ENCODE measurements around the gene ZNF414. TPM values are rescaled to one million over a fixed set of nuclear protein-coding genes. Genes with fewer than 3 reads are reported as not detected.

ZNF414 gene
- polyA plus RNA-seq, 1 donor from 2014 or later: 3.4 TPM

DNA sequence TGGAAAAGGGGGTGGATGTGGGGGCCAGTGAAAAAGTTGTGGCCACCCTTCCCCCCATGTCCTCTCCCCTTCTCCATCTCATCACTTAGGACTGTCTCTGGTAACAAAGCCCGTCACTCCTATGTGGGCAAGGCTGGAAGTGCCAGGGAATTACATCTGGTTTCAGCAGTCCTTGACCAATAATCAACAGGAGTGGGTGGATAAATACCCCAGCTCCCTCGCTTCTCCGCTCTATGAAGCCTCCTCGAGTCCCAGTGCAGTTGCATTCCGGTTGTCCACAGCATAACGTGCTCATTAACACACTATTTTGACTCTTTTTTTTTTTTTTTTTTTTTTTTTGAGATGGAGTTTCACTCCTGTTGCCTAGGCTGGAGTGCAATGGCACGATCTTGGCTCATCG, 31.8 kb upstream of the ZNF414 start:
- Histone ChIP-seq H3K9ac (ENCODE audit: low read length) (no peak overlapping the region), H3K27ac (ENCODE audit: low read length) (no peak overlapping the region), H3K36me3 (ENCODE audit: insufficient read depth, low read length) (no peaks in the 10 kb centered on the region), H3F3A (ENCODE audit: insufficient read depth, low read length, poor library complexity, severe bottlenecking) (no peaks in the 10 kb centered on the region), H3K9me2 (ENCODE audit: insufficient read depth, low read length) (no peaks in the 10 kb centered on the region), H3K4me3 (ENCODE audit: low read length) (no peak overlapping the region), H3K27me3 (ENCODE audit: insufficient read depth, low read depth, low read length) (no peaks in the 10 kb centered on the region), H3K4me2 (ENCODE audit: low read length) (no peak overlapping the region), H4K20me1 (ENCODE audit: insufficient read depth) (no peaks in the 10 kb centered on the region), H2AFZ (ENCODE audit: low read depth, low read length) (no peak overlapping the region), H3K9me3 (ENCODE audit: low read length) (no peaks in the 10 kb centered on the region), H3K79me2 (replicated peaks; ENCODE audit: insufficient read depth, low read length) (no peaks in the 10 kb centered on the region)
- no peak for TF ChIP-seq EP300 (conservative IDR thresholded peaks at IDR 0.05; ENCODE audit: poor library complexity, severe bottlenecking)
- no peak for TF ChIP-seq POLR2AphosphoS5 (IDR thresholded peaks at IDR 0.05)
- TF ChIP-seq, protein P1, sequence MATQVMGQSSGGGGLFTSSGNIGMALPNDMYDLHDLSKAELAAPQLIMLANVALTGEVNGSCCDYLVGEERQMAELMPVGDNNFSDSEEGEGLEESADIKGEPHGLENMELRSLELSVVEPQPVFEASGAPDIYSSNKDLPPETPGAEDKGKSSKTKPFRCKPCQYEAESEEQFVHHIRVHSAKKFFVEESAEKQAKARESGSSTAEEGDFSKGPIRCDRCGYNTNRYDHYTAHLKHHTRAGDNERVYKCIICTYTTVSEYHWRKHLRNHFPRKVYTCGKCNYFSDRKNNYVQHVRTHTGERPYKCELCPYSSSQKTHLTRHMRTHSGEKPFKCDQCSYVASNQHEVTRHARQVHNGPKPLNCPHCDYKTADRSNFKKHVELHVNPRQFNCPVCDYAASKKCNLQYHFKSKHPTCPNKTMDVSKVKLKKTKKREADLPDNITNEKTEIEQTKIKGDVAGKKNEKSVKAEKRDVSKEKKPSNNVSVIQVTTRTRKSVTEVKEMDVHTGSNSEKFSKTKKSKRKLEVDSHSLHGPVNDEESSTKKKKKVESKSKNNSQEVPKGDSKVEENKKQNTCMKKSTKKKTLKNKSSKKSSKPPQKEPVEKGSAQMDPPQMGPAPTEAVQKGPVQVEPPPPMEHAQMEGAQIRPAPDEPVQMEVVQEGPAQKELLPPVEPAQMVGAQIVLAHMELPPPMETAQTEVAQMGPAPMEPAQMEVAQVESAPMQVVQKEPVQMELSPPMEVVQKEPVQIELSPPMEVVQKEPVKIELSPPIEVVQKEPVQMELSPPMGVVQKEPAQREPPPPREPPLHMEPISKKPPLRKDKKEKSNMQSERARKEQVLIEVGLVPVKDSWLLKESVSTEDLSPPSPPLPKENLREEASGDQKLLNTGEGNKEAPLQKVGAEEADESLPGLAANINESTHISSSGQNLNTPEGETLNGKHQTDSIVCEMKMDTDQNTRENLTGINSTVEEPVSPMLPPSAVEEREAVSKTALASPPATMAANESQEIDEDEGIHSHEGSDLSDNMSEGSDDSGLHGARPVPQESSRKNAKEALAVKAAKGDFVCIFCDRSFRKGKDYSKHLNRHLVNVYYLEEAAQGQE (IDR thresholded peaks at IDR 0.05; ENCODE audit: borderline replicate concordance): no peak
- TF ChIP-seq TAF1 (IDR thresholded peaks at IDR 0.05; ENCODE audit: low read depth): no peak
- TF ChIP-seq SMC3 (conservative IDR thresholded peaks at IDR 0.05; ENCODE audit: poor library complexity): no peak
- no peak for TF ChIP-seq MXI1 (conservative IDR thresholded peaks at IDR 0.05; ENCODE audit: poor library complexity, severe bottlenecking)

DNA sequence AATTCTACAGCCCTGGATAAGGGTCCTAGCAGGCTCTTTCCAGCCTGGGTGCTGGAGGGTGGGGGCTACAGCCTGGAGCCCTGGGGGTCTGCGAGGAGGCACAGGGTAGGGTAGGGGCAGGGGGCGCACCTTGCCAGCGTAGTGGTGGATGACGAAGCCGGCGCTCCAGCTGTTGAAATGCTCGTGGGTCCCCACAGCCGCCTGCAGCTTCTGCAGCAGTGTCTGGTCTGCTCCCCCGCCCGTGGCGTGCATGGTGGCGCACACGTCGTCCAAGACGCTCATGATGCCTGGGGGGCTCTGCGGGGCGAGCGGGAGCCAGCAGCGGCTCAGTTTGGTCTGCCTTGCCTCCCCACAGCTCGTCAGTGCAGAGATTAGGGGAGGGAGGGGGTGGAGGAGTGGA, 30.2 kb upstream of the ZNF414 start:
- H3K9me2 ChIP-seq (ENCODE audit: insufficient read depth, low read length): no peaks in the 10 kb centered on the region
- no peaks in the 10 kb centered on the region for H4K20me1 ChIP-seq (ENCODE audit: insufficient read depth)
- no peaks in the 10 kb centered on the region for H3K9me3 ChIP-seq (ENCODE audit: low read length)
- no peaks in the 10 kb centered on the region for H3K79me2 ChIP-seq (replicated peaks; ENCODE audit: insufficient read depth, low read length)
- H3F3A ChIP-seq (ENCODE audit: insufficient read depth, low read length, poor library complexity, severe bottlenecking): no peaks in the 10 kb centered on the region
- no peak overlapping the region for H3K4me3 ChIP-seq (ENCODE audit: low read length)
- no peaks in the 10 kb centered on the region for H3K36me3 ChIP-seq (ENCODE audit: insufficient read depth, low read length)
- TF ChIP-seq TAF1 (IDR thresholded peaks at IDR 0.05; ENCODE audit: low read depth): no peak
- TF ChIP-seq EP300 (conservative IDR thresholded peaks at IDR 0.05; ENCODE audit: poor library complexity, severe bottlenecking): no peak
- no peak for TF ChIP-seq MXI1 (conservative IDR thresholded peaks at IDR 0.05; ENCODE audit: poor library complexity, severe bottlenecking)
- no peak overlapping the region for H3K9ac ChIP-seq (ENCODE audit: low read length)
- no peak overlapping the region for H3K4me2 ChIP-seq (ENCODE audit: low read length)
- H3K27me3 ChIP-seq (ENCODE audit: insufficient read depth, low read depth, low read length): no peaks in the 10 kb centered on the region
- H2AFZ ChIP-seq (ENCODE audit: low read depth, low read length): no peak overlapping the region
- no peak overlapping the region for H3K27ac ChIP-seq (ENCODE audit: low read length)

DNA sequence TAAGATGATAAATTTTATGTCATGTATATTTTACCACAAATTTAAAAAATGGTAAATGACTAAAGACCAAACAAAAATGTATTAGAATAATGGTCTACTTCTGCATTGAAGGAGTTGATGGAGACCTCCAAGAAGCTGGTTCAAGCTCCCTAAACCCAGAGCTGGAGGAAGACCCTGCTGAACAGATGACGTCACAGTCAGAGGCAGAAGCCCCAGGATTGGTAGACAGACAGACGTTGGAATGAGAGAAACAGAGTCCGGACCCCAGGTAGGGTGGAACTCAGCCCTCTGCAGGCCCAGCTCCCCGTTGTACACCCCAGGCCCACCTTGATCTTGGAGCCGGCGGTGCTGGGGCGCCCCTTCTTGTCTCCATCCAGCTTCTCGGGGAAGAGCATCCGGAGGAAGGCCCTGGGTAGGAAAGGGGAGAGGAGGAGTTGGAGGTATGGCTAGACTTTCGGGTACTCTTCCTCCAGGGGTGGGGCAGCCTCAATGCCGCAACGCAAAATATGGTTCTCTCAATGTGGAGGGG, 25.7 kb upstream of the ZNF414 start:
- no peak overlapping the region for H3K27ac ChIP-seq (ENCODE audit: low read length)
- H3K36me3 ChIP-seq (ENCODE audit: insufficient read depth, low read length): no peaks in the 10 kb centered on the region
- no peaks in the 10 kb centered on the region for H4K20me1 ChIP-seq (ENCODE audit: insufficient read depth)
- H3K9me2 ChIP-seq (ENCODE audit: insufficient read depth, low read length): no peaks in the 10 kb centered on the region
- no peaks in the 10 kb centered on the region for H3K27me3 ChIP-seq (ENCODE audit: insufficient read depth, low read depth, low read length)
- H3K9ac ChIP-seq (ENCODE audit: low read length): no peak overlapping the region
- TF ChIP-seq EZH2 (IDR thresholded peaks at IDR 0.05; ENCODE audit: borderline replicate concordance, insufficient read depth, low read length, poor library complexity, severe bottlenecking) (no peak), POLR2AphosphoS5 (IDR thresholded peaks at IDR 0.05) (no peak), RAD21 (conservative IDR thresholded peaks at IDR 0.05) (no peak), TAF1 (IDR thresholded peaks at IDR 0.05; ENCODE audit: low read depth) (no peak), SMC3 (conservative IDR thresholded peaks at IDR 0.05; ENCODE audit: poor library complexity) (no peak), EP300 (conservative IDR thresholded peaks at IDR 0.05; ENCODE audit: poor library complexity, severe bottlenecking) (no peak), MXI1 (conservative IDR thresholded peaks at IDR 0.05; ENCODE audit: poor library complexity, severe bottlenecking) (no peak)
- TF ChIP-seq, protein P1 (IDR thresholded peaks at IDR 0.05; ENCODE audit: borderline replicate concordance): no peak
- TF ChIP-seq, protein P2, sequence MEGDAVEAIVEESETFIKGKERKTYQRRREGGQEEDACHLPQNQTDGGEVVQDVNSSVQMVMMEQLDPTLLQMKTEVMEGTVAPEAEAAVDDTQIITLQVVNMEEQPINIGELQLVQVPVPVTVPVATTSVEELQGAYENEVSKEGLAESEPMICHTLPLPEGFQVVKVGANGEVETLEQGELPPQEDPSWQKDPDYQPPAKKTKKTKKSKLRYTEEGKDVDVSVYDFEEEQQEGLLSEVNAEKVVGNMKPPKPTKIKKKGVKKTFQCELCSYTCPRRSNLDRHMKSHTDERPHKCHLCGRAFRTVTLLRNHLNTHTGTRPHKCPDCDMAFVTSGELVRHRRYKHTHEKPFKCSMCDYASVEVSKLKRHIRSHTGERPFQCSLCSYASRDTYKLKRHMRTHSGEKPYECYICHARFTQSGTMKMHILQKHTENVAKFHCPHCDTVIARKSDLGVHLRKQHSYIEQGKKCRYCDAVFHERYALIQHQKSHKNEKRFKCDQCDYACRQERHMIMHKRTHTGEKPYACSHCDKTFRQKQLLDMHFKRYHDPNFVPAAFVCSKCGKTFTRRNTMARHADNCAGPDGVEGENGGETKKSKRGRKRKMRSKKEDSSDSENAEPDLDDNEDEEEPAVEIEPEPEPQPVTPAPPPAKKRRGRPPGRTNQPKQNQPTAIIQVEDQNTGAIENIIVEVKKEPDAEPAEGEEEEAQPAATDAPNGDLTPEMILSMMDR (IDR thresholded peaks at IDR 0.05; ENCODE audit: poor library complexity, severe bottlenecking): no peak
- H3K9me3 ChIP-seq (ENCODE audit: low read length): no peaks in the 10 kb centered on the region
- H2AFZ ChIP-seq (ENCODE audit: low read depth, low read length): no peak overlapping the region
- no peaks in the 10 kb centered on the region for H3F3A ChIP-seq (ENCODE audit: insufficient read depth, low read length, poor library complexity, severe bottlenecking)
- H3K4me2 ChIP-seq (ENCODE audit: low read length): no peak overlapping the region
- H3K79me2 ChIP-seq (replicated peaks; ENCODE audit: insufficient read depth, low read length): no peaks in the 10 kb centered on the region
- H3K4me3 ChIP-seq (ENCODE audit: low read length): no peak overlapping the region
